GM19351 (cell line): ENCODE results near the gene GDF11.
"Not testable (repeated sequence)": the region's sequence is repeated elsewhere in the genome, so short reads cannot be mapped to it uniquely, and the experiment has no call there.

Source experiments
- ATAC-seq: cut with Tn5 transposase; IDR thresholded peaks from one replicate; pipeline ENCODE4 v1.9.1; 2021; ENCODE audit warnings: mild to moderate bottlenecking, moderate library complexity; ENCODE audit not compliant: unreplicated experiment

GDF11 gene

GRCh38 chr12:55737581-55738122 lies 5.3 kb upstream of the GDF11 start:
- peak; percentile 15 for ATAC-seq

GRCh38 chr12:55738123-55739024 lies 4.5 kb upstream of the GDF11 start:
- ATAC-seq = peak; percentile 81

- no peak for ATAC-seq
Observed at GRCh38 chr12:55739025-55739378, 3.9 kb upstream of the GDF11 start.

GRCh38 chr12:55741931-55742680 lies 816 bp upstream of the GDF11 start:
- no peak for ATAC-seq

- ATAC-seq = peak; percentile 53
Observed at GRCh38 chr12:55743406-55744339, 751 bp downstream of the GDF11 start.

- no peak for ATAC-seq
Observed at GRCh38 chr12:55744340-55745030, 1.6 kb downstream of the GDF11 start.

- ATAC-seq = no peak
Observed at GRCh38 chr12:55745361-55746173, 2.6 kb downstream of the GDF11 start.

GRCh38 chr12:55746174-55746912 lies 3.4 kb downstream of the GDF11 start:
- no peak for ATAC-seq

GRCh38 chr12:55746913-55747231 lies 4.0 kb downstream of the GDF11 start:
- ATAC-seq = no peak

- ATAC-seq = no peak
Observed at GRCh38 chr12:55748230-55748993, 5.5 kb downstream of the GDF11 start.

- no peak for ATAC-seq
Observed at GRCh38 chr12:55755246-55755645, 12.3 kb downstream of the GDF11 start.

GRCh38 chr12:55757701-55758100 lies 14.8 kb downstream of the GDF11 start:
- no peak for ATAC-seq

- not testable (repeated sequence) for ATAC-seq
Observed at GRCh38 chr12:55758575-55758974, 15.7 kb downstream of the GDF11 start.

GRCh38 chr12:55760663-55761062 lies 17.7 kb downstream of the GDF11 start:
- no peak for ATAC-seq

GRCh38 chr12:55762646-55763045 lies 19.7 kb downstream of the GDF11 start:
- ATAC-seq = no peak

- ATAC-seq = no peak
Observed at GRCh38 chr12:55765736-55766290, 22.9 kb downstream of the GDF11 start.

- no peak for ATAC-seq
Observed at GRCh38 chr12:55767156-55767555, 24.2 kb downstream of the GDF11 start.

- no peak for ATAC-seq
Observed at GRCh38 chr12:55771736-55772135, 28.8 kb downstream of the GDF11 start.
